Non-pigmented ciliary epithelial cell (primary cell): ENCODE data around the gene HSPG2.
"Not testable (repeated sequence)": the region's sequence is repeated elsewhere in the genome, so short reads cannot be mapped to it uniquely, and the experiment has no call there.

Source experiments
- DNase-seq: peaks from one replicate; pipeline ENCODE4 v3.0.0-alpha.2; 2010; ENCODE audit warnings: low read depth

Gene HSPG2

DNA sequence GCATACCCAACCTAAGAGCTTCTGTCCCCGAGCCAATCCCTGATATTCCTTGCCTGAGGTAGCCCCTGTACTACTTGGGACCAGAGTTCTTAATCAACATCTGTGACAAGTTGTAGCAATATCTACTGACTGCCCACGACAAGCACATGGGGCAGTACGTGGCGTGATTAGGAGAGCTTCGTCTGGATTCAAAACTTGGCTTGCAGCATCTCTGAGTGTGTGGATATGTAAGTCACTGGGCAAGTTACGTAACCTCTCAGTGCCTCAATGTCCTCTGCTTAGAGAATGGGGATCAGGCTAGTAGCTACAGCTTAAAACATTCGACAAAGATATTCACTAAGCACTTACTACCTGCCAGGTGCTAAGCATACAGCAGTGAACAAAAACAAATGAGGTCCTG is 5.0 kb downstream of the HSPG2 start:
- no peak for DNase-seq

DNA sequence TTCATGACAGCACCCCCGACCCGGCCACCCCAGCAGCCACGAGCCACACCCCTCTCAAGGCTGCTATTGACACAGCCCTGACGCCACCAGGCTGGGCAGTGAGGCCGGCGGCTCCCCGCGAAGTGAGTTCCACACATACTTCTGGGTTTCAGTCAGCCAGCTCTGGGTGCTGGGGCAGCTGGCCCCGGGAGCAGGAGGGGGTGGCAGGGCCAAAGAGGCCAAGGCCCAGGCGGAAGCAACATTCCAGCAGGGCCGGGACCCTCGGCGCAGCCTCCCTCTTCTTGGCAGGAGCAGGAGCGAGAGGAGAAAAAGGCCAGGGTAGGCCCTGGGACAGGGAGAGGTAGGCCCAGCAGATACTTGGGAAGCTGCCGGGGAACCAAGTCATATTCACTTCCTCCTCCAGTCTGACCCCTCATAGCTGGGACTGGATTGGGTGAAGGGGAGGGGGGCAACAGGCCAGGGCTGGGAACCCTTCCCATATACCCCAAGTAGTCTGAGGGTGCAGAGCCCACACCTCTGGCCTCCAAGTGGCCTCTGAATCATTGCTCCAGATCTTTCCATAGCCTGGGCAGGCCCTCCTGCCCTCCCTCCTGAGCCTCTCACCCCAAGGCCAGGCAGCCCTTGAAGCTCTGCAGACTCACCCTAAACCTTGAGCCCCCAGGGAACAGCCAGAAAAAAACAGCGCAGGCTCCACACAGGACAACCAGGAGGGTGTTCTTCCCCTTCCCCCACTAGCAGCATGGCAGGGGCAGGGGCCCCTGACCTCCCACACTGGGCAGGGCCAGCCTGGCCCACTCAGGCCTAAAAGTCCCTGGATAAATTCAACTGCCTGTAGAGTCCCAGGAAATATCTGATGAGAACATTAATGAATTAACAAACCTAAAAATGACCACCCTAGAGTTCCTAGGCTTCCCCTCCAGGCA is 5.7 kb downstream of the HSPG2 start:
- DNase-seq: peak; percentile 56

- DNase-seq: no peak
Measured at GRCh38 chr1:21930629-21931170, 6.4 kb downstream of the HSPG2 start.

GRCh38 chr1:21930080-21930571 is 7.0 kb downstream of the HSPG2 start:
- DNase-seq: no peak

DNA sequence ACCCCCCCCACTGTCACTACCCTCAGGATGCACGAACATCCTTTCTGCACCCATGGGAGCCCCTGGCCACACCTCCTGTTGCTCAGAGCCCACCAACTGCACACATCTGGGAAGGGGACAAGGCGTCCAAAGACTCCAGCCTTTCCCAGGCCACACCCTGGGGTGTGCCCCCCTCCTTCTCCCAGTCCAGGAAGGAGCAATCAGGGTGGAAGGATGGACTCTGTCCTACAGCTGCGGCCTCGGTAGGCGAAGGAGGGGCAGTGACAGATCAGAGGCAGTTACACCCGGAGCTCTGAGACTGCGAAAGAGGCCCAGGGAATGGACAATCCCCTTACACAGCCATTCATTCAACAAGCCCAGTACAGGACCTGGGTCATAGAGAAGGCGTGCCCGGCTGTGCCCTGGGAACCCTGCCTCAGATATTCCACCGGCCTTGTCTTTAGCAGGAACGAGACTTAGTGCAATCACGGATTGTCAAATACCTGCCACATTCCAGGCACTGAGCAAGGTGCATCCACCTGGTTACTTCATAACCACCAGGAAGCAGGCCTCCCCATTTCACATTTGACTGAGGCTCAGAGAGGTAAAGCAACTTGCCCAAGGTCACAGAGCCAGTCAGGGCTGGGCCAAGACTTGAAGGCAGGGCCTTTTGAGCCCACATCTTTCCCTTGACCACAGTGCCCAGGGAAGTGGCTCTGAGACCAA is 9.4 kb downstream of the HSPG2 start:
- no peak for DNase-seq

DNA sequence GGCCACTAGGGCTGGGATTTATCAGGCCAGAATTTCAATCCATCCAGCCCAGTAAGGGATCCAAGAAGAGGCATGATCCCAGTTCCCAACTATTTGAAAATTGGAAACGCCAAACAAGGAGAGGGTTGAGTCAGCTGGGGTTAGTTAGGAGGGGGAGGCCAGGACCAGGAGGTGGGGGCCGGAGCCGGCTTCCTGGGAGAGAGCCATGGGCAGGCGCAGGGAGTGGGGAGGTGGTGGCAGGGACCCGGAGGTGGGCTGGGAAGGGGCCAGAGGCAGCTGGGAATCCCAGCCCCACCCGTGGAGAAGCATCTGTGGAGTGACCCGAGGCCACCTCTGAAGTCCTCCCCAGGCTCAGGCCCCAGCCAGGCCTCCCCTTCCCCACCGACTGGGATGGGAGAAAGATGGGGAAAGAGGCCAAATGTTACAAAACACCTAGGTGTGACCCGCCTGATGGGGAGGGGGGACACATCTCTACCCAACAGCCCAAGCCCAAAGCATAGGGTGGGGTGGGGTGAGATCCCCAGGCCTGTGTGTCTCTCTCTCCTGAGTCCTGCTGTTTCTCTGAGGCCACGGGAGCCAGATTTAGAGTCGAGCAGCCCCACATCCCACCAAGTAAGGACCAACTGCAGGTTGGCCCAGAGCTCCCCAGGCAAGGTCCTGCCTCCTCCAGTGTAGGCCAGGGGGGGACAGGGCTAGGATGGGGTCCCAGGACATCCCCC is 10.1 kb downstream of the HSPG2 start:
- no peak for DNase-seq

- no peak for DNase-seq
Measured at GRCh38 chr1:21926065-21926464, 11.0 kb downstream of the HSPG2 start.

DNA sequence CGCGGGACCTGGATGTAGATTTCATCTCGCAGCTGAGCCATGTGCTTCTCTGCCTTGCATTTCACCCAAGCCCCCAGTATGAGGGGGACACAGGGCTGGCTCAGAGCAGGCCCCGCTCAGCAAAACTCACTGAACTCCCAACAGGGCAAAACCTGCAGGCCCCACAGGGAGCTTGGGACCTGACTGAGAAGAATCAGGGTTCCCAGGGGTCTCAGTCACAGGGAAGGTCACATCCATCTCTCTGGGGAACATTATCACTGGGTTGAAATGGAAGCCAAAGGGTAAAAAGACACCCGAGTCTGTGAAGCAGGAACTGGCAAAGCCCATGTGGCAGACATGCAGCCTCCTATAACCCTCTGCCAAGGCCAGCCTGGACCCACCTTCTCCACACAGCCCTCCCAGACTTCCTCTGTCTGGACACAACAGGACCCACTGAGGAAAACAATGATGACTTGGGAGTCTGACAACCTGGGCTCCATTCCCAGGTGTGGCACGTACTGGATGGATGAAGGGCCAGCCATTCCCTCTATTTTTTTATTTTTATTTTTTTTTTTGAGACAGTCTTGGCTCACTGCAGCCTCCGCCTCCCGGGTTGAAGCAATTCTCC is 11.7 kb downstream of the HSPG2 start:
- no peak for DNase-seq

GRCh38 chr1:21924503-21925005 is 12.6 kb downstream of the HSPG2 start:
- DNase-seq: no peak

GRCh38 chr1:21922090-21923013 is 14.8 kb downstream of the HSPG2 start:
- DNase-seq: no peak

DNA sequence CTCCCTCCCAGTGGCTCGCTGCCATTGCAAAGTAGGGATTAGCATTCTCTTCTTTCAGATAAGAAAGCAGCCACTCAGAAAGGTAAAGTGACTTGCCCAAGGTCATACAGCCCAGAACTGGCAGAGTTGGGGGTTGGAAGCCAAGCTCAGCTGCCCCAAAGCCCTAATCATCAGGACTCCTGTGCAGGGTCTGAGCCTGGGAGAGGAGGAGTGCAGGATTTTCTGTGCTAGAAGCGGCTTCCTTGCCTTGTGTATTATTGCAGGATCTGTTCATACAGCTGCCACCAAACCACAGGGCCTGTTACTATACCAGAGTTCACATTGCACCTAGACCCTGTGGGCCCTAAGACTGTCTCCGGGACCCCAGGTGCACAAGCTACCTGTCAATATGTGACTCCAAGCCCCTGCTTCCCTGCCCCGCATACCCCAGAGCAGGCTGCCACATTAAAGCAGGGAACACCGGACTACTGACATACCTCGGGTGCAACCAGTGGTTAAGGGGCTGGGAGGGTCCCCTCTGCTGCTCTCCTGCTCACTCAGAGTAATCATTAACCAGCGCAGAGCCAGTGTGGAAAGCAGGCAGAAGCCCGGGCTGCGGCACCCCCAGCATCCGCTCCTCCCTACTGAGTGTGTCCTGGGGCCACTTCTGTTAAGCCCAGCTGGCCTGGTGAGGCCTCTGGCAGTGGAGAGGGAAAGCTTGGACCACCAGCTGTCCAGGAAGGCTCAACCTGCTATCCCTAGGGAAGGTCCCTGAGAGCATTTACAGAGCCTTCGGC is 15.8 kb downstream of the HSPG2 start:
- no peak for DNase-seq

DNA sequence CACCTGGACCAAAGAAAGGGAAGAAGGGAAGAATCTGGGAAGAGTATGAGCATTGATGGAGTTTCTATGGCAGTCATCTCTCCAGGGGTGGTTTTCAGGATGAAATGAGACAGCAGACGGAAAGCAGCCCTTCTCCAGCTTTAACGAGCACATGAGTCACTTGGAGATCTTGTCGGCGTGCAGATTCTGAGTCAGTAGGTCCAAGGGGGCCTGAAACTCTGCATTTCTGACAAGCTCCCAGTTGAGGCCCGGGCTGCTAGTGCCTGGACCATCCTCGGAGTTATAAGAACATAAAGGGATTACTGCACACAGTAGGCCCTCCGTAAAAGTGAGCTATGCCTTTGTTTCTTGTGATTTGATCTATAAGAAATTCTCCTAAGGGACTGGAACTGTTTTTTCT is 17.6 kb downstream of the HSPG2 start:
- no peak for DNase-seq

- DNase-seq: not testable (repeated sequence)
Measured at GRCh38 chr1:21917239-21917631, 19.9 kb downstream of the HSPG2 start.

- no peak for DNase-seq
Measured at GRCh38 chr1:21916447-21917238, 20.5 kb downstream of the HSPG2 start.

GRCh38 chr1:21914880-21915640 is 22.1 kb downstream of the HSPG2 start:
- no peak for DNase-seq

DNA sequence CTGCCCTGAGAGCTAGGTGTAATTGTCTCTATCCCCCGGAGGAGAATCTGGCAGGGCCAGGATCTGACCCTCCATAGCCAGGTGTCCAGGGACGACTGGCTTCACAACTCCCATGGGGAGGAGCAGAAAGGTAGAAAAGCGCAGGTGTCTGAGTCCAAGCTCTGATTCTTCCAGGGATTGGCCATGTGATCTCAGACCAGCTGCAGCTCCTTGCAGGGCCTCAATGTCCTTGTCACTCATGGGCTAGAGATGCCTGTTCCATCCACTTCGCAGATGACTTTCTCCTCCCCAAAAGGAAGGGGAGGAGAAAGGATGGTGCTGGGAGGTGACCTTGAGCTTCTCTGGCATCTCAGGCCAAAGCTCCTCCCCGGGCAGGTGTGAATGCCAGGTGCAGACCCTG is 22.7 kb downstream of the HSPG2 start:
- no peak for DNase-seq

DNA sequence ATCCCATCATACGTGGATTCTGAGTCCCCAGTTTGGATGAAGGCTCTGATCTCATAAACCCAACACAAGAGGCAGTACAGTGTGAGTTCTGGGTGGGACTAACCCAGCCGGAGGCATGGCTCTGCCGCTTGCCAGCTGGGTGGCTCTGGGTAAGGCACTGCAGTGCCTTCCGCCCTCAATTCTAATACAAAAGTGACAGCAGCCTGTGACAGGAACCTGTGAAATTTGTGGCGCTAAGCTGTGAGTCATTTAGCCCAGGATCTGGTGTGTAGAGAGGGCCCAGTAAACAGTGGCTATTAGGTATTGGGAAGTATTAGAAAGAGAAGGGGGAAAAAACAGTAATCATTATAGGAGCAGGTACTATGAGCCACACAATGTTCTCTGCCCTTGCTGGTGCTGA is 23.3 kb downstream of the HSPG2 start:
- DNase-seq: no peak

DNA sequence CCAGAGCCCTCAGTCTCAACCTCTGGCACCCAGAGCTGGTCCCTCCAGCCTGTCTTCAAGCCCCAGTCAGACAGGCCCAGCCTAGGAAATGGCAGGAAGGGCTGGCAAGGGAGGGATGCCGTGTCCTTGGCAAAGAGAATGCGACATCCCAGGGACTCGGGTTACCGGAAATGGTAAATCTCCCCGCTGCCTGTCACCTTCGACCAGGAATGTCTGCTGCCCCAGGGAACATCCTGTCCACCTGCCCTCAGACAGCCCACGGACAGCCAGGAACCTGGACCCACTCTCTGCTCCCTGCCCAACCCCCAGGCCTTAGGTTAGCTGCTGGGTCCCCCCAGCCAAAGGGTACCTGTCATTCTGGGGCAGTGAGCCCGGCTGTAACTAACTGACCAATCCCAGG is 23.9 kb downstream of the HSPG2 start:
- DNase-seq: no peak
